Measurements from ENCODE around the gene SLFN14.
"Not testable (repeated sequence)": the region's sequence is repeated elsewhere in the genome, so short reads cannot be mapped to it uniquely, and the experiment has no call there.

DNA sequence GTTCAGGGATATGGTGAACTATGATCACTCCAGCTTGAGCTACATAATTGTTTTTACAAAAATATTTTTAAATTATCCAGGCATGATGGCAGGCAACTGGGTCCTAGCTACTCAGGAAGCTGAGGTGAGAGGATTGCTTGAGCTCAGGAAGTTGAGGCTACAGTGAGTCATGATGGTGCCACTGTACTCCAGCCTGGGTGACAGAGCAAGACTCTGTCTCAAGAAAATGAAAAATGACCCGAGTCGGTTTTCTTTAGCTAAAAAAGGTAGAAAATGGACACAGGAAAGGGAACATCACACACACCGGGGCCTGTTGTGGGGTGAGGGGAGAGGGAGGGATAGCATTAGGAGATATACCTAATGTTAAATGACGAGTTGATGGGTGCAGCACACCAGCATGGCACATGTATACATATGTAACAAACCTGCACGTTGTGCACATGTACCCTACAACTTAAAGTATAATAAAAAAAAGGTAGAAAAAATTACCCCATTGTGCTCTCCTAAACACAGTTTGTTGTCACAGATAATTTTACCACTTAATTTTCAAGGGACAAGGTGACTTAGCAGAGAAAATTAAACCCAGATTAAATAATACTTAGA lies 38.9 kb downstream of the SLFN14 start:
- not testable (repeated sequence) for TF ChIP-seq ARNTL (CRISPR knock-in tag; IDR thresholded peaks at IDR 0.05; ENCODE audit: borderline replicate concordance, low read depth); GLIS3 (CRISPR knock-in tag; IDR thresholded peaks at IDR 0.05); ZNF565 (CRISPR knock-in tag; conservative IDR thresholded peaks at IDR 0.05; ENCODE audit: low read depth); ZC3H10 (CRISPR knock-in tag; IDR thresholded peaks at IDR 0.05); CSDC2 (CRISPR knock-in tag; IDR thresholded peaks at IDR 0.05); TCF4 (CRISPR knock-in tag; IDR thresholded peaks at IDR 0.05; ENCODE audit: borderline replicate concordance); PPARA (CRISPR knock-in tag; IDR thresholded peaks at IDR 0.05; ENCODE audit: borderline replicate concordance); RARB (CRISPR knock-in tag; IDR thresholded peaks at IDR 0.05)
- TF ChIP-seq, protein P1, sequence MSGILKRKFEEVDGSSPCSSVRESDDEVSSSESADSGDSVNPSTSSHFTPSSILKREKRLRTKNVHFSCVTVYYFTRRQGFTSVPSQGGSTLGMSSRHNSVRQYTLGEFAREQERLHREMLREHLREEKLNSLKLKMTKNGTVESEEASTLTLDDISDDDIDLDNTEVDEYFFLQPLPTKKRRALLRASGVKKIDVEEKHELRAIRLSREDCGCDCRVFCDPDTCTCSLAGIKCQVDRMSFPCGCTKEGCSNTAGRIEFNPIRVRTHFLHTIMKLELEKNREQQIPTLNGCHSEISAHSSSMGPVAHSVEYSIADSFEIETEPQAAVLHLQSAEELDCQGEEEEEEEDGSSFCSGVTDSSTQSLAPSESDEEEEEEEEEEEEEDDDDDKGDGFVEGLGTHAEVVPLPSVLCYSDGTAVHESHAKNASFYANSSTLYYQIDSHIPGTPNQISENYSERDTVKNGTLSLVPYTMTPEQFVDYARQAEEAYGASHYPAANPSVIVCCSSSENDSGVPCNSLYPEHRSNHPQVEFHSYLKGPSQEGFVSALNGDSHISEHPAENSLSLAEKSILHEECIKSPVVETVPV (CRISPR knock-in tag; IDR thresholded peaks at IDR 0.05), result not testable (repeated sequence)
- TF ChIP-seq, protein P2, sequence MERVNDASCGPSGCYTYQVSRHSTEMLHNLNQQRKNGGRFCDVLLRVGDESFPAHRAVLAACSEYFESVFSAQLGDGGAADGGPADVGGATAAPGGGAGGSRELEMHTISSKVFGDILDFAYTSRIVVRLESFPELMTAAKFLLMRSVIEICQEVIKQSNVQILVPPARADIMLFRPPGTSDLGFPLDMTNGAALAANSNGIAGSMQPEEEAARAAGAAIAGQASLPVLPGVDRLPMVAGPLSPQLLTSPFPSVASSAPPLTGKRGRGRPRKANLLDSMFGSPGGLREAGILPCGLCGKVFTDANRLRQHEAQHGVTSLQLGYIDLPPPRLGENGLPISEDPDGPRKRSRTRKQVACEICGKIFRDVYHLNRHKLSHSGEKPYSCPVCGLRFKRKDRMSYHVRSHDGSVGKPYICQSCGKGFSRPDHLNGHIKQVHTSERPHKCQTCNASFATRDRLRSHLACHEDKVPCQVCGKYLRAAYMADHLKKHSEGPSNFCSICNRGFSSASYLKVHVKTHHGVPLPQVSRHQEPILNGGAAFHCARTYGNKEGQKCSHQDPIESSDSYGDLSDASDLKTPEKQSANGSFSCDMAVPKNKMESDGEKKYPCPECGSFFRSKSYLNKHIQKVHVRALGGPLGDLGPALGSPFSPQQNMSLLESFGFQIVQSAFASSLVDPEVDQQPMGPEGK (CRISPR knock-in tag; IDR thresholded peaks at IDR 0.05; ENCODE audit: borderline replicate concordance), result not testable (repeated sequence)
- TF ChIP-seq, protein P3, sequence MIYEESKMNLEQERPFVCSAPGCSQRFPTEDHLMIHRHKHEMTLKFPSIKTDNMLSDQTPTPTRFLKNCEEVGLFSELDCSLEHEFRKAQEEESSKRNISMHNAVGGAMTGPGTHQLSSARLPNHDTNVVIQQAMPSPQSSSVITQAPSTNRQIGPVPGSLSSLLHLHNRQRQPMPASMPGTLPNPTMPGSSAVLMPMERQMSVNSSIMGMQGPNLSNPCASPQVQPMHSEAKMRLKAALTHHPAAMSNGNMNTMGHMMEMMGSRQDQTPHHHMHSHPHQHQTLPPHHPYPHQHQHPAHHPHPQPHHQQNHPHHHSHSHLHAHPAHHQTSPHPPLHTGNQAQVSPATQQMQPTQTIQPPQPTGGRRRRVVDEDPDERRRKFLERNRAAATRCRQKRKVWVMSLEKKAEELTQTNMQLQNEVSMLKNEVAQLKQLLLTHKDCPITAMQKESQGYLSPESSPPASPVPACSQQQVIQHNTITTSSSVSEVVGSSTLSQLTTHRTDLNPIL (CRISPR knock-in tag; IDR thresholded peaks at IDR 0.05; ENCODE audit: low read depth), result not testable (repeated sequence)
